ENCODE results near the gene XPR1.
"Not testable (repeated sequence)": the region's sequence is repeated elsewhere in the genome, so short reads cannot be mapped to it uniquely, and the experiment has no call there.

Gene XPR1

DNA sequence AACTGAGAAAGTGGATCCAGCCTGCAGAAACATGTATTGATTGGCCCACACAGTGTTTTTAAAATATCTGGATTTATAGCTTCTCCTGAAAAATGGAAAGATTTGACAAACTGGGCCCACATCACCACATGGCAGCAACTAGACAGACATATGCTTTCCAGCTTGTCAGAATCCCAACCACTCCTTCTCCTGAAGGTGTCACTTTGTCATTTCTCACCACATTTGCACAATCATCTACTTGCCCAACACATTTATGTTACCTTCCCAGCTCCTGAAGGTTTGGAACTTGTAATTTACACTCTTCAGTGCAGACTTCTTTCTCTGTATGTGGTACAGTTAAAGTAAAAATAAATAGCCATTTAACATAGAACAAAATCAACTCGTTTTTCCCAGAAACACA lies 154.8 kb downstream of the XPR1 start:
- no peak for DNase-seq

DNA sequence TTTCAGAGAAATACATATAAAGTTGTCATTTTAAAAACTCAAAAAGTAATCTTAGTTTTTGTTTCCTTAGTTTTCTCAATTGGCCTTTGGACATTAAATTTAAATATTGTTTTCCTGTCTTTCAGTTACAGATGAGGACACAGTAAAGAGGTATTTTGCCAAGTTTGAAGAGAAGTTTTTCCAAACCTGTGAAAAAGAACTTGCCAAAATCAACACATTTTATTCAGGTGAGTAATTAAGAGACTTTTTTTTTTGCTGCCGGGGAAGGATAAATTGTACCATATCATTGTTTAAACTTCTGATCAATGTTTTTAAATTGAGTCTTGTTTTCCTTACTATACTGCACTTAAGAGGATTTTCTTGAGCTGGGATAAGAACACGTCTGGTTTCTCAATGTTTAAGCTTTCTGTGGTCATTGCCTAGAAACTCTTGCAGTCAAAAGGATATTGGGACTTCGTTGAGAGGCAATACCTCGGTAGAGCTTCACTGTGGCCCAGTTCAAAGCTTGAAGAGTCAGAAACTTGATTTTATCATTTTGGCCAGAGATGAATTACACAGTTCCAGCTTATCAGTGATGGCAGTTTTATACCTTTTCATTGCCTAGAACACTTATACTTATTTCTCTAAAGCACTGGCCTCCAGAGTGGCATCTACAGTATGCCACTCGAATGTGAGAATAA lies 155.9 kb downstream of the XPR1 start:
- no peak for DNase-seq

DNA sequence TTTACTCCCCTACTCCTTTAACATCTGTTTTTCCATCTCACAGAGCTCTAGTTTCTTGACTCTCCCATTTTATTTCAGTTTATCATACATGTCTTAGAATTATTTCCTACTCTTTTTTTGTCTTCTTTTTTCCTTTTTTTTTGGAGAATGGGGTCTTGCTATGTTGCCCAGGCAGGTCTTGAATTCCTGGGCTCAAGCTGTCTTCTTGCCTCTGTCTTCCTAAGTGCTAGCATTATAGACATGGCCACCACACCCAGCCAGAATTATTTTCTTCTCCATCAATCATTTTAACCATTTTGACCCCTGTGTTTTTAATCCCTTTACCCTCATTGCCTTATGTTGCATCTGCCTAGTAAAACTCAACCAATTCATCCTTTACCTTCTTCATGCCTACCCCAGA lies 157.6 kb downstream of the XPR1 start:
- DNase-seq, result no peak

- DNase-seq, result not testable (repeated sequence)
These were observed 159.3 kb downstream of the XPR1 start for GRCh38 chr1:180791152-180791551.

DNA sequence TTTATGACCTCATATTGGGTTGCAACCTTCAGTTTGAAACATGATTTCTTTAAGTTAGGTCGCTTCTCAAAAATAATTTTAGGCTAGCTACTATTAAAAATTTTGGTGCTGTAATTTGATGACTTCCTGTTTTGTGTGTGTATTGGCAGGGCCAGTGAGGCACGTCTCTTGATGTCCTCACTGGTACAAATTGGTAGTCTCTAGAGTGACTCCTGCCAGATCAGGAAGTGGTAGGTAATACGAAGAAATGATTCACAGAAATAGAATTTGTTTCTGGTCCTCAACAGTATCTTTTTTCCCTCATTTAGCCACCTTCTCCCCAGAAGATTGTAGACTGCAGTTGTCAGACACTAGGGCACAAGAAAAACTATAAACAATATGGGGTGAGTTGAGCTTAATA lies 160.0 kb downstream of the XPR1 start:
- DNase-seq, result no peak

DNA sequence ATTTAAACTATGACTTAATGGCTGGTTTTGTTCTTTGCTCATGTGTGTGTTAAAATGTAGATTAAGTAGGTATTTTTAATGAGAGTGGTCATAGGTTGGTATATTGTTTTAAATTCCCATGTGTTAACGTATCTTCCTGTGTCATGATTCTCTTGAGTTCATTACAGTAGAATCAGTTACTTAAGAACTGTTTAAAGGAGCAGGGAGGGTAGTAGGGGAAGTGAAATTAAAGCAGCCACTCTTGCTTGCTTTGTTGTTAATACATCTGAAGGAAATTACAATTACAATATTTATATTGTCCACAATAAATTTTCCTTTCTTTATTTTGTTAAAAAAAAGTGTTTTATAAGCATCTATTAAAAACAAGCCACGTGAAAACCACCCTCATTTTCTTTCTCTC lies 161.6 kb downstream of the XPR1 start:
- peak; percentile 4 to 10 for DNase-seq

- no peak for DNase-seq
These were observed 165.2 kb downstream of the XPR1 start for GRCh38 chr1:180796897-180797640.

DNA sequence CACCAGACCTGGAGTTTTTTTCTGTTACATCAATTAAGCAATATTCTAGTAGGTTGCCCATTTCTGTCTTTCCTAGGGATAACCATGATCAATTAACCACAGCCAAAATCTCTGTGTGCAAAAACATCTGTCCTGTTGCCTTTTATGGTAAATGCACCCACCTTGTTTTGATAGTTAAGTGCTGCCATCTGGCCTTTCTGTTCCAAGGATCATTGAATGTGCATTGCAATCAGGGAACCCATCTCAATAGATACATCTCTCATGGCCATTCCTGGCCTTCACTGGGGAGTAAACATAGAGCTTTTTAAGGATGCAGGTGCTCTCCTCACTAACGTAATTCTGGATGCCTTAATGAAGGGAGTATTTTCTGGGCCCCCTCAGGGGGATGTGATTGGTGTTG lies 169.1 kb downstream of the XPR1 start:
- no peak for DNase-seq

DNA sequence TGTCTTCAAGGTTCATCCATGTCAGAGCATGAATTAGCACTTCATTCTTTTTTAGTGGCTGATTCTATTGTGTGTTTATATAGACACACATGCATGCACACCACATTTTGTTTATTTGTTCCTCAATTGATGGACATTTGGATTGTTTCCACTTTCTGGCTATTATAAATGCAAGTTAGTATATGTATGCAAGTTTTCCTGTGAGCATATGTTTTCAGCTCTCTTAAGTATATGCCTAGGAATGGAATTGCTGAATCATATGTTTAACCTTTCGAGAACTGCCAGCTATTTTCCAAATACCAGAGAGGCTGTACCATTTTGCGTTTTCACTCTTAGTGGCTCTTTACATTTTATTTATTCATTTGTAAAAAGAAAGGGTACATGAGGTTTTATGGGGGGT lies 171.0 kb downstream of the XPR1 start:
- DNase-seq, result no peak

DNA sequence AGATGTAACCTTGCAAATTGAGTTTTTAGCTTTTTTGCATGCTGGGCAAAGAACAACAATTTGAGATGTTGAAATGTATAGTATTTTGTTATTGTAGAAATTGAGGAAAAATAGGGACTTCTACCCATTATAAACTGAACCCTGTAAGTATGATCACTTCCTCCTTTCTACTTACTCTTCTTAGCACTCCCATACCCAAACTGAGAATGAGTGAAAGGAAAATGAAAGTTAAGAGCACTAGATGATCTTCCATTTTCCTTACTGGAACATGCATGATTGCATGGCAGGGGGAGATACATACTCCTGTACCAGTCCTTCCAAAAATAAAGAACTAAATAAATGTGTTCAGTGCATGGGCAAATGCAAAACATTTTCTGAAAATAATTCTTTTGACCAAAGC lies 173.5 kb downstream of the XPR1 start:
- no peak for DNase-seq

GRCh38 chr1:180811298-180811697 lies 179.5 kb downstream of the XPR1 start:
- DNase-seq, result no peak

DNA sequence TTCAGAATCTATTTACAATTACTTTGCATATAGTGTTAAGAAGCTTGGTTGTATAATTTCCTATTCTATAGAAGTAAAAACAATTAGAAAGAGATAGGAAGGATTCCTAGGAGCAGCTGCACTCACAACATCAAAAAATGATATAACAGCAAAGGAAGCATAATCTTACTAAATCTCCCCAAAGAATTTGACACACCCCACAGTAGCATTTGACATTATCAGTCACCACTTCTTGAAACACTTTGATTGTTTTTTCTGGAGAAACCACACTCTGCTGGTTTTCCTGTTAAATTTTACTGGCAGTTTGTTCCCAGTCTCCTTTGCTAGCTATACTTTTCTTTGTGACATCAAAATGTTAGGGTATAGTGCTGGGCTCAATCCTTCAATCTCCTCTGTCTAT lies 180.1 kb downstream of the XPR1 start:
- no peak for DNase-seq

- no peak for DNase-seq
These were observed 182.4 kb downstream of the XPR1 start for GRCh38 chr1:180814258-180814657.

- DNase-seq, result no peak
These were observed 183.4 kb downstream of the XPR1 start for GRCh38 chr1:180815188-180815587.

- no peak for DNase-seq
These were observed 184.3 kb downstream of the XPR1 start for GRCh38 chr1:180816132-180816531.

DNA sequence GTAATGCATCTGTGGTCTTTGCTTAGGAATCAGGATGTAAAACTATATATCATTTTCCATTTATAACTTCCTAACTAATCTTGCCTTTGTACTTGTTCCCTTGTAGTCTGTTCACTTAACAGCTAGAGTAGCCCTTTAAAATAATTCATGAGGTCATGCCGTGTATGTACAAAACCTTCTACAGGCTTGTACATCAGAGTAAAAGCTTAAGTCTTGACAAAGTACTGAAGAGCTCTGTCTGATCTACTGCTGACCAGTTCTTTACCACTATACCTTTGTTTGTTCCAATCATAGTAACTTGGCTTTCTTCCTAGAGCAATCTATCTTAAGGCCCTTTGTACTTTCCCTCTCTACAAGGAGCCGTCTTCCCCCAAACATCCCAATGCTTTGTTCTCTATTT lies 190.1 kb downstream of the XPR1 start:
- no peak for DNase-seq

DNA sequence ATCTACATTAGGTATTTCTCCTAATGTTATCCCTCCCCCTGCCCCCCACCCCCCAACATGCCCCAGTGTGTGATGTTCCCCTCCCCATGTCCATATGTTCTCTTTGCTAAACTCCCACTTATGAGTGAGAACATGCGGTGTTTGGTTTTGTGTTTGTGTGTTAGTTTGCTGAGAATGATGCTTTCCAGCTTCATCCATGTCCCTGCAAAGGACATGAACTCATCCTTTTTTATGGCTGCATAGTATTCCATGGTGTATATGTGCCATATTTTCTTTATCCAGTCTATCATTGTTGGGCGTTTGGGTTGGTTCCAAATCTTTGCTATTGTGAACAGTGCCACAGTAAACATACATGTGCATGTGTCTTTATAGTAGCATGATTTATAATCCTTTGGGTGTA lies 199.7 kb downstream of the XPR1 start:
- DNase-seq, result not testable (repeated sequence)

GRCh38 chr1:180833180-180833579 lies 201.4 kb downstream of the XPR1 start:
- DNase-seq, result not testable (repeated sequence)

DNA sequence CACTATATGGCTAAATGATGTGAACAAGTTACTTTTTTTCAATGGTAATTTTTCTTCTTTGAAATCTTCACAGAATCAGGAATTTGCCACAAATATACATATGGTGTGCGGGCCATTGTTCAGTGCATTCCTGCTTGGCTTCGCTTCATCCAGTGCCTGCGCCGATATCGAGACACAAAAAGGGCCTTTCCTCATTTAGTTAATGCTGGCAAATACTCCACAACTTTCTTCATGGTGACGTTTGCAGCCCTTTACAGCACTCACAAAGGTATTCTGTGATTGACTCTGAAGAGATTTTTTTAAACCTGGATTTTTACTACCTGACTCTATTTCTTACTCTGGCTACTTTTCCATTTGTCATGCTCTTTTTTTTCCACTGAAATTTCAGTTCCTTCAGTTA lies 204.6 kb downstream of the XPR1 start:
- DNase-seq, result no peak

- no peak for DNase-seq
These were observed 205.2 kb downstream of the XPR1 start for GRCh38 chr1:180837020-180837419.

GRCh38 chr1:180838535-180838934 lies 206.7 kb downstream of the XPR1 start:
- no peak for DNase-seq

DNA sequence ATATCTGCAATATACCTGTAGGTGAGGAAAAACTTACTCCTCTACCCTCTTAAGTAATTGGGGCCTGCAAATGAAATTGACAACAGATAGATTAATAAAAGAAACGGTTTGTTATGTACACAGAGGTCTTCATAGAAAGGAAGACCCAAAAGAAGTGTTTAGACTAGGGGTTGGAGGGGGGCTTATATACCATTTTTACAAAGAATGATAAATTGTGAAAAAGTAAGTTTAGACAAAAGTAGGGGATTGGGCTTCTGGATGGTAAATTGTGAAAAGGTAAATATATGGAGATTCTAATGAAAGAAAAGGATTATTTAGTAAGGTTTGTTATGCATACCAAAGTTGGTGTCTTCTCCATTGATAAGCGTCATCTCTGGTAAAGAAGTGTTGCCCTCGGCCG lies 207.7 kb downstream of the XPR1 start:
- DNase-seq, result no peak

GRCh38 chr1:180841415-180841814 lies 209.6 kb downstream of the XPR1 start:
- no peak for DNase-seq

DNA sequence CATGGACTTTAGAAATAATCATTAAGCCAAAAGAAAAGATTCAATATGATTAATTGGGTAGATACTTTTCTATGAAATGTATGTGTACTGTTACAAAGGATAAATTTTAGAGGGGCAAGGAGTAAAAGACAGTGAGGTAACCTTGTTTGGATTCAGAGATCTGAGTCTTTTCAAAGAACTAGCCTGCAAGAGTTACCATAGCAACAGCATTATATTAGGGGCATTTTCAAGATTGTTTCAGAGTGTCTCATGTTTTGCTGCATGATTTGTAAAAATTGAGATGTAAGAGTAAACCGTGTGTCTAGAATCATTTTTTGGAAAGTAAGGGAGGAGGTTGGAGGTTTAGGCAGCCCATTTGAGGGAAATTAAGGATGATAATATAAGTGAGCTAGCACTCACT lies 210.2 kb downstream of the XPR1 start:
- no peak for DNase-seq

Data from AML-193 (cell line).